OCI-LY7 (cell line): ENCODE data around the gene HPGDS.

Experiments
- EZH2phosphoT487 ChIP-seq: fragments of 200-600 bp; sonication (generic); IDR thresholded peaks from 2 replicates; pipeline ENCODE4 v1.6.1; 2018; ENCODE audit warnings: low read depth, borderline replicate concordance, mild to moderate bottlenecking, mixed run types, antibody characterized with exemption, low read length, moderate library complexity, mixed read lengths
- TF ChIP-seq, protein P1 (sequence below): fragments of 200-600 bp; sonication (generic); conservative IDR thresholded peaks from 2 replicates; pipeline ENCODE4 v1.5.1; 2014; ENCODE audit warnings: mild to moderate bottlenecking, antibody characterized with exemption, low read length, moderate library complexity, mixed read lengths

DNA sequence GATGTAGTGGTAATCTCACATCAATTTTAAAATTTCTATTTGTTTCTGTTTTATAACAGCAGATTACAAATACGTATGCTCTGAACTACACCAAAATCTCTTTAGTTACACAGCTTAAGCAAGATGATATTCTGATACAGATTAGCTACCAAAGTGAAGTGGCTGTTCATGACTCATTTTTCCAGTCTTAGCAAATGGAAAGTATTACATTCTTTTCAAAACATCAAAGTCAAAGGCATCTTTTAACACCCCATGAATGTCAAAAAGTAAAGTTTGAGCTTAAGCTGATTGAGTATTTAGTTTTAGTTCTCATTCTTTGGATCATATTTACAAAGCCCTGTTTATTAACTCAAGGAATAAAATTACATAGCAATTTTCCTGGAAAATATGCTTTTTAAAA lies 6.6 kb upstream of the HPGDS start:
- TF ChIP-seq, protein P1, sequence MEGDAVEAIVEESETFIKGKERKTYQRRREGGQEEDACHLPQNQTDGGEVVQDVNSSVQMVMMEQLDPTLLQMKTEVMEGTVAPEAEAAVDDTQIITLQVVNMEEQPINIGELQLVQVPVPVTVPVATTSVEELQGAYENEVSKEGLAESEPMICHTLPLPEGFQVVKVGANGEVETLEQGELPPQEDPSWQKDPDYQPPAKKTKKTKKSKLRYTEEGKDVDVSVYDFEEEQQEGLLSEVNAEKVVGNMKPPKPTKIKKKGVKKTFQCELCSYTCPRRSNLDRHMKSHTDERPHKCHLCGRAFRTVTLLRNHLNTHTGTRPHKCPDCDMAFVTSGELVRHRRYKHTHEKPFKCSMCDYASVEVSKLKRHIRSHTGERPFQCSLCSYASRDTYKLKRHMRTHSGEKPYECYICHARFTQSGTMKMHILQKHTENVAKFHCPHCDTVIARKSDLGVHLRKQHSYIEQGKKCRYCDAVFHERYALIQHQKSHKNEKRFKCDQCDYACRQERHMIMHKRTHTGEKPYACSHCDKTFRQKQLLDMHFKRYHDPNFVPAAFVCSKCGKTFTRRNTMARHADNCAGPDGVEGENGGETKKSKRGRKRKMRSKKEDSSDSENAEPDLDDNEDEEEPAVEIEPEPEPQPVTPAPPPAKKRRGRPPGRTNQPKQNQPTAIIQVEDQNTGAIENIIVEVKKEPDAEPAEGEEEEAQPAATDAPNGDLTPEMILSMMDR: no peak
- TF ChIP-seq EZH2phosphoT487: no peak
